ENCODE results near the gene TSPAN1. TPM values are rescaled to one million over a fixed set of nuclear protein-coding genes. Genes with fewer than 3 reads are reported as not detected.

TSPAN1 gene
- total and polyA plus RNA-seq, 2 of the 13 experiments (the other 11 are each of a cell fraction or from before 2014, with no cell fraction given) = 1.7 to 2.9 TPM

DNA sequence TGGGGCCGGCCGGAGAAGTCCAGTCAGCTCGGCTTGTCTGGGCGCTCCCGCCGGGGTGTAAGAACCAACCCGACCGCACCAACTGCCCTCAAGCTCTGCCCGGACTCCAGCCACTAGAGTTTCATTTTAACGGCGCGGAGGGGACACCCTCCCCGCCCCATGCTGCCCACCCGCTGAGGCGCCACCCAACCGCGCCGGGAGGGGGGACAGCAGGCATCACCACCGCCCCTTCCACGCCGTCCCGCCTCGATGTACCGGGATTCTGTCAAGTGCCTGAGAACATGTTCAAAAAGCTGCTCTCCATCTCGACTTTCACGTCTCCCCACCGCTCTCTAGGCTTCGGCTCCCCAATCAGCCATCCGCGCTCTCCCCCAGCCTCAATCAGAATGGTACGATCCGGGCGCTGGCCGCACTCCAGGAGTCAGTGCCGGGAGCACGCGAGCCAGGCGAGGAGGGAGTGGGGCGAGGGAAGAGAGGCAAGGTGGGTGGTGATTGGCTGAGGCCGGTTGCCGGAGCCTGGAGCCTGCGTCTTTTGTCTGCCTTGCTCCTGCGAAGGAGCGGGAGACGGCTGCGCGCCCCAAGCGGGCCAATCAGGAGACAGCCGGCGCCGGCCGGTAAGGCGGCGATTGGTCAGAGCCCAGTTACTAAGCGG is 42.2 kb upstream of the TSPAN1 start, which contains the start of gene PIK3R3 (continued):
- TF ChIP-seq NR2F1 (CRISPR knock-in tag; IDR thresholded peaks at IDR 0.05) = no peak
- TF ChIP-seq EZH2 (conservative IDR thresholded peaks at IDR 0.05; ENCODE audit: low read depth, low read length) = no peak
- TF ChIP-seq KLF12 (CRISPR knock-in tag; IDR thresholded peaks at IDR 0.05; ENCODE audit: borderline replicate concordance) = peak; percentile 73; the same call in 1 of the 2 replicates
- TF ChIP-seq JUNB (CRISPR knock-in tag; IDR thresholded peaks at IDR 0.05; ENCODE audit: borderline replicate concordance) = peak; percentile 94
- TF ChIP-seq ZNF138 (CRISPR knock-in tag; IDR thresholded peaks at IDR 0.05; ENCODE audit: low read depth) = peak; percentile 93
- peak; percentile 88 for TF ChIP-seq HIVEP1 (CRISPR knock-in tag; IDR thresholded peaks at IDR 0.05)
- TF ChIP-seq, protein P1, sequence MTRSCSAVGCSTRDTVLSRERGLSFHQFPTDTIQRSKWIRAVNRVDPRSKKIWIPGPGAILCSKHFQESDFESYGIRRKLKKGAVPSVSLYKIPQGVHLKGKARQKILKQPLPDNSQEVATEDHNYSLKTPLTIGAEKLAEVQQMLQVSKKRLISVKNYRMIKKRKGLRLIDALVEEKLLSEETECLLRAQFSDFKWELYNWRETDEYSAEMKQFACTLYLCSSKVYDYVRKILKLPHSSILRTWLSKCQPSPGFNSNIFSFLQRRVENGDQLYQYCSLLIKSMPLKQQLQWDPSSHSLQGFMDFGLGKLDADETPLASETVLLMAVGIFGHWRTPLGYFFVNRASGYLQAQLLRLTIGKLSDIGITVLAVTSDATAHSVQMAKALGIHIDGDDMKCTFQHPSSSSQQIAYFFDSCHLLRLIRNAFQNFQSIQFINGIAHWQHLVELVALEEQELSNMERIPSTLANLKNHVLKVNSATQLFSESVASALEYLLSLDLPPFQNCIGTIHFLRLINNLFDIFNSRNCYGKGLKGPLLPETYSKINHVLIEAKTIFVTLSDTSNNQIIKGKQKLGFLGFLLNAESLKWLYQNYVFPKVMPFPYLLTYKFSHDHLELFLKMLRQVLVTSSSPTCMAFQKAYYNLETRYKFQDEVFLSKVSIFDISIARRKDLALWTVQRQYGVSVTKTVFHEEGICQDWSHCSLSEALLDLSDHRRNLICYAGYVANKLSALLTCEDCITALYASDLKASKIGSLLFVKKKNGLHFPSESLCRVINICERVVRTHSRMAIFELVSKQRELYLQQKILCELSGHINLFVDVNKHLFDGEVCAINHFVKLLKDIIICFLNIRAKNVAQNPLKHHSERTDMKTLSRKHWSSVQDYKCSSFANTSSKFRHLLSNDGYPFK (CRISPR knock-in tag; IDR thresholded peaks at IDR 0.05; ENCODE audit: borderline replicate concordance) = peak; percentile 91
- TF ChIP-seq GZF1 (CRISPR knock-in tag; IDR thresholded peaks at IDR 0.05) = no peak; the same call in 1 of the 2 replicates
- no peak; the same call in 1 of the 2 replicates for TF ChIP-seq SIN3B (IDR thresholded peaks at IDR 0.05; ENCODE audit: low read length)
- peak; percentile 42 for TF ChIP-seq PTBP1 (IDR thresholded peaks at IDR 0.05; ENCODE audit: low read depth, low read length, poor library complexity, severe bottlenecking)
- peak; percentile 94 for TF ChIP-seq IRX3 (CRISPR knock-in tag; IDR thresholded peaks at IDR 0.05; ENCODE audit: borderline replicate concordance, low read depth)
- peak; percentile 57 for TF ChIP-seq CBX1 (IDR thresholded peaks at IDR 0.05; ENCODE audit: low read depth)
- TF ChIP-seq TBL1XR1 (IDR thresholded peaks at IDR 0.05; ENCODE audit: borderline replicate concordance, low read length, partially characterized antibody) = no peak
- TF ChIP-seq TAF15 (IDR thresholded peaks at IDR 0.05; ENCODE audit: low read depth, low read length, poor library complexity, severe bottlenecking) = peak; percentile 19
- TF ChIP-seq HES4 (CRISPR knock-in tag; IDR thresholded peaks at IDR 0.05; ENCODE audit: borderline replicate concordance) = peak; percentile 98
- TF ChIP-seq, protein P2, sequence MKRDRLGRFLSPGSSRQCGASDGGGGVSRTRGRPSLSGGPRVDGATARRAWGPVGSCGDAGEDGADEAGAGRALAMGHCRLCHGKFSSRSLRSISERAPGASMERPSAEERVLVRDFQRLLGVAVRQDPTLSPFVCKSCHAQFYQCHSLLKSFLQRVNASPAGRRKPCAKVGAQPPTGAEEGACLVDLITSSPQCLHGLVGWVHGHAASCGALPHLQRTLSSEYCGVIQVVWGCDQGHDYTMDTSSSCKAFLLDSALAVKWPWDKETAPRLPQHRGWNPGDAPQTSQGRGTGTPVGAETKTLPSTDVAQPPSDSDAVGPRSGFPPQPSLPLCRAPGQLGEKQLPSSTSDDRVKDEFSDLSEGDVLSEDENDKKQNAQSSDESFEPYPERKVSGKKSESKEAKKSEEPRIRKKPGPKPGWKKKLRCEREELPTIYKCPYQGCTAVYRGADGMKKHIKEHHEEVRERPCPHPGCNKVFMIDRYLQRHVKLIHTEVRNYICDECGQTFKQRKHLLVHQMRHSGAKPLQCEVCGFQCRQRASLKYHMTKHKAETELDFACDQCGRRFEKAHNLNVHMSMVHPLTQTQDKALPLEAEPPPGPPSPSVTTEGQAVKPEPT (CRISPR knock-in tag; IDR thresholded peaks at IDR 0.05; ENCODE audit: low read depth) = peak; percentile 94
- TF ChIP-seq ZNF564 (CRISPR knock-in tag; IDR thresholded peaks at IDR 0.05) = peak; percentile 91
- TF ChIP-seq CBFB (CRISPR knock-in tag; IDR thresholded peaks at IDR 0.05) = peak; percentile 74
- TF ChIP-seq CENPX (CRISPR knock-in tag; IDR thresholded peaks at IDR 0.05) = no peak
- TF ChIP-seq, protein P3, sequence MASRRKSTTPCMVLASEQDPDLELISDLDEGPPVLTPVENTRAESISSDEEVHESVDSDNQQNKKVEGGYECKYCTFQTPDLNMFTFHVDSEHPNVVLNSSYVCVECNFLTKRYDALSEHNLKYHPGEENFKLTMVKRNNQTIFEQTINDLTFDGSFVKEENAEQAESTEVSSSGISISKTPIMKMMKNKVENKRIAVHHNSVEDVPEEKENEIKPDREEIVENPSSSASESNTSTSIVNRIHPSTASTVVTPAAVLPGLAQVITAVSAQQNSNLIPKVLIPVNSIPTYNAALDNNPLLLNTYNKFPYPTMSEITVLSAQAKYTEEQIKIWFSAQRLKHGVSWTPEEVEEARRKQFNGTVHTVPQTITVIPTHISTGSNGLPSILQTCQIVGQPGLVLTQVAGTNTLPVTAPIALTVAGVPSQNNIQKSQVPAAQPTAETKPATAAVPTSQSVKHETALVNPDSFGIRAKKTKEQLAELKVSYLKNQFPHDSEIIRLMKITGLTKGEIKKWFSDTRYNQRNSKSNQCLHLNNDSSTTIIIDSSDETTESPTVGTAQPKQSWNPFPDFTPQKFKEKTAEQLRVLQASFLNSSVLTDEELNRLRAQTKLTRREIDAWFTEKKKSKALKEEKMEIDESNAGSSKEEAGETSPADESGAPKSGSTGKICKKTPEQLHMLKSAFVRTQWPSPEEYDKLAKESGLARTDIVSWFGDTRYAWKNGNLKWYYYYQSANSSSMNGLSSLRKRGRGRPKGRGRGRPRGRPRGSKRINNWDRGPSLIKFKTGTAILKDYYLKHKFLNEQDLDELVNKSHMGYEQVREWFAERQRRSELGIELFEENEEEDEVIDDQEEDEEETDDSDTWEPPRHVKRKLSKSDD (CRISPR knock-in tag; IDR thresholded peaks at IDR 0.05; ENCODE audit: low read depth) = 0 out of 2 replicates have a peak, but pooled peaks have one; percentile 32
- peak; percentile 98 for TF ChIP-seq TMF1 (CRISPR knock-in tag; IDR thresholded peaks at IDR 0.05; ENCODE audit: low read depth)
- no peak; the same call in 1 of the 2 replicates for TF ChIP-seq KDM6A (CRISPR knock-in tag; IDR thresholded peaks at IDR 0.05; ENCODE audit: low read depth)

Data from HepG2 (cell line).